GM10266 (cell line): ENCODE data around the gene PRM2.

Experiments used
- DNase-seq: peaks from one replicate; pipeline ENCODE4 v3.0.0; 2012; ENCODE audit errors: extremely low spot score
- TF ChIP-seq, protein P1 (sequence below): IDR thresholded peaks from 2 replicates; pipeline ENCODE4 v1.5.1; 2012; ENCODE audit warnings: mild to moderate bottlenecking, low read depth; ENCODE audit not compliant: control insufficient read depth, insufficient read depth; ENCODE audit errors: missing control alignments

The PRM2 gene

GRCh38 chr16:11319529-11320146, 43.4 kb upstream of the PRM2 start:
- TF ChIP-seq, protein P1, sequence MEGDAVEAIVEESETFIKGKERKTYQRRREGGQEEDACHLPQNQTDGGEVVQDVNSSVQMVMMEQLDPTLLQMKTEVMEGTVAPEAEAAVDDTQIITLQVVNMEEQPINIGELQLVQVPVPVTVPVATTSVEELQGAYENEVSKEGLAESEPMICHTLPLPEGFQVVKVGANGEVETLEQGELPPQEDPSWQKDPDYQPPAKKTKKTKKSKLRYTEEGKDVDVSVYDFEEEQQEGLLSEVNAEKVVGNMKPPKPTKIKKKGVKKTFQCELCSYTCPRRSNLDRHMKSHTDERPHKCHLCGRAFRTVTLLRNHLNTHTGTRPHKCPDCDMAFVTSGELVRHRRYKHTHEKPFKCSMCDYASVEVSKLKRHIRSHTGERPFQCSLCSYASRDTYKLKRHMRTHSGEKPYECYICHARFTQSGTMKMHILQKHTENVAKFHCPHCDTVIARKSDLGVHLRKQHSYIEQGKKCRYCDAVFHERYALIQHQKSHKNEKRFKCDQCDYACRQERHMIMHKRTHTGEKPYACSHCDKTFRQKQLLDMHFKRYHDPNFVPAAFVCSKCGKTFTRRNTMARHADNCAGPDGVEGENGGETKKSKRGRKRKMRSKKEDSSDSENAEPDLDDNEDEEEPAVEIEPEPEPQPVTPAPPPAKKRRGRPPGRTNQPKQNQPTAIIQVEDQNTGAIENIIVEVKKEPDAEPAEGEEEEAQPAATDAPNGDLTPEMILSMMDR, result no peak

DNA sequence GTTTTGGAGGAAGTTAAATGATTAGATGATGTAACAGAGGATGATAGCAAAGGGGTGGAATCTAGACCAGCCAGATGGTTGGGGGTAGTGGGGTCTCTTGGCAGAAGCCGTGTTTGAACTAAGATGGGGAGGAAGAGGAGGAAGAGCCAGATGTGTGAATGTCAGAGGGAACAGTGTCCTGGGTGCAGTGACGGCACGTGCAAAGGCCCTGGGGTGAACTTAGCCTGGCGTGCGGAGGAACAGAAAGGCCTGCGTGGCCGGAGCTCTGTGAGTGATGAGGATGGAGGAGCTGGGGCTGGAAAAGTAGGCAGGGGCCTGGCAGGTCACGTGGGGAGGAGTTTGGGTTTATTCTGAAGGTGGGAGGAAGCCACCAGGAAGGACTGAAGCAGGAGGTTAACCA, 42.5 kb upstream of the PRM2 start:
- no peak for DNase-seq
- TF ChIP-seq, protein P1, result no peak

More at GRCh38 chr16:11319529-11320146, 43.4 kb upstream of the PRM2 start:
- DNase-seq, result no peak

DNA sequence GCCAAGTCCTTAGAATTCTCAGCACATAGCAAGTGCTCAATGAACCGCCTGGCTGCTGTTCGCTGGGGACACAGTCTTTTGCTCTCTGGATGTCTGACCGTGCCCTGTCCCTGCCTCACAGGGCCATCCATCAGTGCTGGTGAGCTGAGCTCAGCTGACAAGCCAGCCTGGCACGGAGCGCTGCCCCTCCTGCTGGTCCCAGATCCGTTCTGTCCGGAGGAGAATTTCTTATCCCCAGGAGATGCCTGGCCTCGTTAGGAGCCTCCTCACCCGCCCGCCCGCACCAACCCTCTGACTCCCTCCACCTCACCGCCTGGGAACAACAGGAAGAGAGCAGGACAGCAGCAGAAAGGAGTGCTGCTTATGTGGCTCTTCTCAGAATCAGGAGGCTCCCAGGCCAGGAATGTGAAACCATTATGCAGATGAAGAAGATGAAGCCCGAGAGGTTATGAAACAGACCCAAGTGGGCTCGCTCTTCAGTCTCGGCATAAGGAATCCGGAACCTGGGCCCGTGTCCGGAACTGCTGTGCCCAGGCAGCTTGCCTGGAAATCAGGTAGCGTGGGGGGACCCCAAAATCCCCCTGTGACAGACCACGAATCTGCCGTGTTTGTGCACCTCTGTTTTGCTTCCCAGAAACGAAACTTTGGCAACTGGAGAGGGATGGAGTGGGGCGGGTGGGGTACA, 40.2 kb upstream of the PRM2 start:
- no peak for DNase-seq
- TF ChIP-seq, protein P1, result no peak

- TF ChIP-seq, protein P1, result no peak
- DNase-seq, result no peak
Measured at GRCh38 chr16:11315510-11315909, 39.2 kb upstream of the PRM2 start.

GRCh38 chr16:11314309-11314894, 38.1 kb upstream of the PRM2 start:
- TF ChIP-seq, protein P1, result no peak
- no peak for DNase-seq

GRCh38 chr16:11313493-11314308, 37.4 kb upstream of the PRM2 start:
- TF ChIP-seq, protein P1, result no peak
- DNase-seq, result no peak
